Activated CD4-positive, alpha-beta T cell treated with anti-CD3 and anti-CD28 coated beads for 4 hours (primary cell): ENCODE data around the gene FRZB.
"Not testable (repeated sequence)": the region's sequence is repeated elsewhere in the genome, so short reads cannot be mapped to it uniquely, and the experiment has no call there.

ENCODE experiments used
- DNase-seq, 2 donors: peaks; one replicate each; pipeline ENCODE4 v3.0.0-alpha.2; 2020

The FRZB gene

GRCh38 chr2:182887753-182888415 lies 21.4 kb upstream of the FRZB start:
- DNase-seq, result no peak

GRCh38 chr2:182887093-182887492 lies 20.7 kb upstream of the FRZB start:
- DNase-seq, result no peak

GRCh38 chr2:182885771-182886170 lies 19.3 kb upstream of the FRZB start:
- DNase-seq, result no peak

- DNase-seq, result no peak
Measured at GRCh38 chr2:182883451-182883850, 17.0 kb upstream of the FRZB start.

- not testable (repeated sequence) for DNase-seq
Measured at GRCh38 chr2:182880100-182880499, 13.7 kb upstream of the FRZB start.

- not testable (repeated sequence) for DNase-seq
Measured at GRCh38 chr2:182876653-182877052, 10.2 kb upstream of the FRZB start.

- DNase-seq, result no peak
Measured at GRCh38 chr2:182870227-182870626, 3.8 kb upstream of the FRZB start.

GRCh38 chr2:182868054-182868796 lies 1.8 kb upstream of the FRZB start:
- DNase-seq, result no peak

GRCh38 chr2:182867426-182868053 lies 1.1 kb upstream of the FRZB start:
- DNase-seq, result no peak

- DNase-seq, result no peak
Measured at GRCh38 chr2:182866095-182866460, 359 bp downstream of the FRZB start.

- DNase-seq, result no peak
Measured at GRCh38 chr2:182864949-182865570, 1.4 kb downstream of the FRZB start.

- no peak for DNase-seq
Measured at GRCh38 chr2:182863642-182864041, 2.8 kb downstream of the FRZB start.

GRCh38 chr2:182862091-182862490 lies 4.3 kb downstream of the FRZB start:
- no peak for DNase-seq

- no peak for DNase-seq
Measured at GRCh38 chr2:182860858-182861257, 5.6 kb downstream of the FRZB start.

- DNase-seq, result no peak
Measured at GRCh38 chr2:182858671-182859070, 7.8 kb downstream of the FRZB start.

GRCh38 chr2:182855376-182855775 lies 11.1 kb downstream of the FRZB start:
- DNase-seq, result no peak

GRCh38 chr2:182854375-182855105 lies 11.9 kb downstream of the FRZB start:
- DNase-seq, result no peak

GRCh38 chr2:182852801-182853200 lies 13.6 kb downstream of the FRZB start:
- no peak for DNase-seq

GRCh38 chr2:182852090-182852489 lies 14.3 kb downstream of the FRZB start:
- DNase-seq, result no peak

GRCh38 chr2:182845794-182846417 lies 20.5 kb downstream of the FRZB start:
- DNase-seq, result no peak

GRCh38 chr2:182836451-182836850 lies 30.0 kb downstream of the FRZB start:
- DNase-seq, result no peak

GRCh38 chr2:182834293-182834692 lies 32.1 kb downstream of the FRZB start:
- no peak for DNase-seq
